HS-27A (cell line): ENCODE data around the gene PPBP.
"Not testable (repeated sequence)": the region's sequence is repeated elsewhere in the genome, so short reads cannot be mapped to it uniquely, and the experiment has no call there.

Experiments
- DNase-seq: peaks from one replicate; pipeline ENCODE4 v3.0.0-alpha.2; 2012; ENCODE audit warnings: low read depth, missing footprints

PPBP gene

GRCh38 chr4:73992050-73992449 is 4.1 kb upstream of the PPBP start:
- DNase-seq: no peak

GRCh38 chr4:73991742-73992000 is 3.7 kb upstream of the PPBP start:
- DNase-seq: no peak

GRCh38 chr4:73990988-73991741 is 3.2 kb upstream of the PPBP start:
- DNase-seq: no peak

- no peak for DNase-seq
Measured at GRCh38 chr4:73989928-73990327, 1.9 kb upstream of the PPBP start.

GRCh38 chr4:73989031-73989430 is 1.0 kb upstream of the PPBP start:
- DNase-seq: no peak

GRCh38 chr4:73985528-73985852 is 2.5 kb downstream of the PPBP start:
- no peak for DNase-seq

- no peak for DNase-seq
Measured at GRCh38 chr4:73984736-73985527, 3.1 kb downstream of the PPBP start.

DNA sequence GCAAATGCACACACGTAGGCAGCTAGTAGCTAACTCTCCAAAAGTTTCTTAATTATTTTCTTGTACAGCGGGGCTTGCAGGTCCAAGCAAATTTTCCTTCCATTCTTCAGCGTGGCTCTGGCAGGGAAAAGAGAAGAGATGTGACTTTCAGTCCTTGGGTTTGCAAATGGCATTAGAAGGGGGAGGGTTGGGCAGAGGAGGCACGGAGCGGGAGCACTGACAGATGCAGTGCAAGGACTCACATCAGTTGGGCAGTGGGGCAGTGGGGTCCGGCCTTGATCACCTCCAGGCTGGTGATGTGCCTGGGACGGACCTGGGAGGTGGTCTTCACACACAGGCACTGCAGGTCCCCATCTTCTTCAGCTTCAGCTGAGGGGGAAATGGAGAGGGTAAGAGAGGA is 6.8 kb downstream of the PPBP start:
- DNase-seq: not testable (repeated sequence)

DNA sequence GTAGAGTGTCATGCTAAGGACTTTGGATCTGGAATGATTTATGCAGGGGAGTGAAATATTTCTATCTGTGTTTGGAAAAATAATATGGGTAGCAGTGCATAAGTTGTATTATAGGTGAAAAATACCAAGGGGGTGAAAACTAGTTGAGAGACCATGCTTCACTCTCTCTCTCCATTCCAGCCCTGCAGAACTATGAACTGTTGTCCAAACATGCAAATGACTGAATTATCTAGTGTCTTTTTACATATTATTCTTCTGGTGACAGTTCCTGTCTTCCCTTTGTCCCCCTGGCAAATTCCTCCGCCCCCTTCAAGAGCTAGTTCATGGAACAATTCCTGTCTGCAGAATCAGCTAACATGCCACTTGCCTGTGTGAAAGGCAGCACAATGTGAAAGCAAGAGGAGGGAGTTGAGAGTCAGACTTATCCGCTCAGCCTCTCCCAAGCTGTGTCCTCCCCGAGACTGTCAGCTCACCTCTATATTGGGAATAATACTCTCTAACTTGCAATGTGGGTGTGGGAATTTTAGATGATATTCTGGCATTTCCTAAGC is 8.5 kb downstream of the PPBP start:
- no peak for DNase-seq

DNA sequence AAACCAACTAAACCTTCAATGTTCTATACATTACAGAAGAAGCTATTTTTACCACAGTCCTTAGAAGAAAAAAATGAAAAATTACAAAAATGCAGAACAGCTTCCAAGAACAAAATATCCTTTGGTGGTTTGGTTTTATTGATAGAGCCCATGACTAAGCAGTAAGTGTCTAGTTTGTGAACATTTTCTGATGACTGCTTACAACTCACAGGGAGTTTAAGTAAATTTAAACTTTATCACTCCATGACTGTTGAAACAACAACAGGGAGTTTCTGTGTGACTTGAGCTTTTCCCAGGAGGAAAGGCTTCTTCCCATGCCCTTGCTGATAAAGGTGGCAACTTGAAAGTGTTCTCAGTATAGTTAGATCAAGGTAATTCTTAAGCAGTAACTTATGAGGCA is 9.1 kb downstream of the PPBP start:
- DNase-seq: peak; percentile 31

- DNase-seq: no peak
Measured at GRCh38 chr4:73976716-73977115, 11.3 kb downstream of the PPBP start.

GRCh38 chr4:73976217-73976616 is 11.8 kb downstream of the PPBP start:
- DNase-seq: no peak

GRCh38 chr4:73974352-73974751 is 13.6 kb downstream of the PPBP start:
- DNase-seq: no peak

DNA sequence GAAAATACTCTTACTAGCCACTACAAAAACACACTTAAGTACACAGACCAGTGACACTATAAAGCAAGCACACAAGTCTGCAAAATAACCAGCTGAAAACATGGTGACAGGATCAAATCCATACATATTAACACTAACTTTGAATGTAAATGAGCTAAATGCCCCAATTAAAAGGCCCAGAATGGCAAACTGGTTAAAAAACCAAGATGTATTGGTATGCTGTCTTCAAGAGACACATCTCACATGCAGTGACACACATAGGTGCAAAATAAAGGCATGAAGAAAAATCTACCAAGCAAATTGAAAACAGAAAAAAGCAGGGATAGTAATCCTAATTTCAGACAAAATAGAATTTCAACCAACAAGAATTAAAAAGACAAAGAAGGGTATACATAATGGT is 17.0 kb downstream of the PPBP start:
- no peak for DNase-seq

DNA sequence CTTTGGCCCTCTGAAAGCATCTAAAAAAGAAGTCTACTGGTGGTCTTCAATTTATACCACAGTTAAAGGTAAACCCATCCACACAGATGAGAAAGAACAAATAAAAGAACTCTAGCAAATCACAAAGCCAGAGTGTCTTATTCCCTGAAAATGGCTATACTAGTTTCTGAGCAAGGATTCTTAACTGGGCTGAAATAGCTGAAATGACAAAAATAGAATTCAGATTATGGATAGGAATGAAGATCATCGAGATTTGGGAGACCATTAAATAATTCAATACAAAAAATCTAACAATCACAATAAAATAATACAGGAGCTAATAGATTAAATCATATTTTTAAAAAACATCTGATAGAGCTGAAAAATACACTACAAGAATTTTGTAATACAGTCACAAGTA is 18.0 kb downstream of the PPBP start:
- DNase-seq: no peak

GRCh38 chr4:73967866-73968265 is 20.1 kb downstream of the PPBP start:
- DNase-seq: no peak

GRCh38 chr4:73964862-73965611 is 23.0 kb downstream of the PPBP start:
- no peak for DNase-seq

DNA sequence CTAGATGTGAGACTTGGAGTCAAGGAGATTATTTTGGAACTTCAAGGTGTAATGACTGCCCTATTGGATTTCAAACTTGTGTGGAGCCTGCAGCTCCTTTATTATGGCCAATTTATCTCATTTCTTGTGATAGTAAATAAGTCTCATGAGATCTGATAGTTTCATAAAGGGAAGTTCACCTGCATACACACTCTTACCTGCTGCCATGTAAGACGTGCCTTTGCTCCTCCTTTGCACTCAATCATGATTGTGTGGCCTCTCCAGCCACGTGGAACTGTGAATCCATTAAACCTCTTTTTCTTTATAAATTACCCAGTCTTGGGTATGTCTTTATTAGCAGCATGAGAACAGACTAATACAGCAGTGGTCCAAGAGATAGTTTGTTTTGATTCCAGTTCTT is 25.3 kb downstream of the PPBP start:
- DNase-seq: no peak

DNA sequence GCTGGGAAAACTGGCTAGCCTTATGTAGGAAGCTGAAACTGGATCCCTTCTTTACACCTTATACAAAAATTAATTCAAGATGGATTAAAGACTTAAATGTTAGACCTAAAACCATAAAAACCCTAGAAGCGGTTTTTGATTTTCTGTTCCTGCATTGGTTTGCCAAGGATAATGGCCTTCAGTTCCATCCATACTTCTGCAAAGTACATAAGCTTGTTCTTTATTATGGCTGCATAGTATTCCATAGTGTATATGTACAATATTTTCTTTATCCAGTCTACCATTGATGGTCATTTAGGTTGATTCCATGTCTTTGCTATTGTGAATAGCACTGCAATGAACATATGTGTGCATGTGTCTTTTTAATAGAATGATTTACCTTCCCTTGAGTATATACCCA is 28.9 kb downstream of the PPBP start:
- DNase-seq: not testable (repeated sequence)

DNA sequence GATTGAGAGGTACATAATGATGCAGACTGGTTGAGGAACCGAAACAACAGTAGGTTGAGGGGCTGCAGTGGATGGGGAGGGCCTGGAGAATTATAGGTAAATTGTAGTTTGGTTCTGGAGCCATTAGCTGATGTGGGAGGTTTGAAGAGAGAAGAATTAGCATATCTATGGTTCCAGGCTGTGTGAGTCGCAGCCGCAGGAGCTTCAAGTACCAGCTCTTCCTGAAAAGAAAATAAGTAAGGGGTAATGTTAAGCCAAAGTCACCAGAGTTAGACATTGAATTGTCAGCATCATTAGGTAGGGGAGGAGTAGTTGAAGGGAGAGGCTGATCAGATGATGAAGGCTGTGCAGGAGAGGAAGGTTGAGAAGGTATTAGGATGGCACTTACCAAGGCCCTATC is 35.6 kb downstream of the PPBP start:
- no peak for DNase-seq

- not testable (repeated sequence) for DNase-seq
Measured at GRCh38 chr4:73950376-73950920, 37.5 kb downstream of the PPBP start.

DNA sequence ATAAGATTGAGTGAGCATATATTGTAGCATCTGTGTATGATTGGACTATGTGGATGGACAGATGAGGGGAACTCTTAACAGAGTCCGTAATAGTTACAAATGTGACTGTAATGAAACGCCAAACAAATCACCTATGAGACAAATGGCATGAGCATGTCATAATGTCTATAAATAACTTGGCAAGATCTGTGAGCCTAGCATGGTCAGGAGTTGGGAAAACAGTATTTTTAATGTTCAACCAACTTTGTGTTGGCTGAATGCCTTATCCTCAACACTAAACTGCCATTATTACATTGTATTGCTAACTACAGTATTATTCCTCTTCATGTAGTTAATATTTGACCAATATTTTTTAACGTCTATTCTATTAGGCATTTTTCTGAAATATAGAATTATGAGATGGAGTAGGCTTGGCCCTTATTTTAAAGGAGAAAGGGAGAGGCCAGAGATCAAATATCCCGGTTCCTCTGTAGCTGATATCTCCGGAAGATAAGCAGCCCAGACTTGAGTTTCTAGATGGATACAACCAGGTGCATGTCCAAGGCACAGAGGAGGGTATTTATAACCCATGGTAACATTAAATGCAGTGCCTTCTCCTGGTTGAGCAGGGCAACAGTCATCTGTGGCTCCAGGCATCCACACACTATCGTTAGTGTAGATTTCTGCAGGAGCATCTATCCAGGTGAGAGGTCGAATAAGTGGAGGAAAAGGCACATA is 38.8 kb downstream of the PPBP start:
- no peak for DNase-seq
